GM12891 (cell line): ENCODE results near the gene TESK2.
"Not testable (repeated sequence)": the region's sequence is repeated elsewhere in the genome, so short reads cannot be mapped to it uniquely, and the experiment has no call there.

ENCODE experiments used
- DNase-seq: peaks from one replicate; pipeline ENCODE4 v3.0.0; 2011; ENCODE audit warnings: low spot score; ENCODE audit not compliant: insufficient read length
- FAIRE-seq: peaks from 2 replicates; lab custom pipeline; 2011; peaks lifted over from hg19 to GRCh38; lab: Jason Lieb, UNC
- PAX5 ChIP-seq: IDR thresholded peaks from 2 replicates; pipeline ENCODE4 v1.6.1; 2011; ENCODE audit warnings: low read length, moderate library complexity, mild to moderate bottlenecking; ENCODE audit not compliant: insufficient read depth, severe bottlenecking
- POLR2A ChIP-seq: IDR thresholded peaks from 2 replicates; pipeline ENCODE4 v1.6.1; 2011; ENCODE audit warnings: low read depth, low read length, control low read depth
- POLR2AphosphoS5 ChIP-seq: IDR thresholded peaks from 2 replicates; pipeline ENCODE4 v1.6.1; 2011; ENCODE audit warnings: low read depth, low read length, control low read depth
- POU2F2 ChIP-seq: IDR thresholded peaks from 2 replicates; pipeline ENCODE4 v1.6.1; 2011; ENCODE audit warnings: low read depth, mild to moderate bottlenecking, control low read depth, low read length, moderate library complexity
- SPI1 ChIP-seq: IDR thresholded peaks from 2 replicates; pipeline ENCODE4 v1.6.1; 2011; ENCODE audit warnings: low read depth, low read length, control low read depth
- TAF1 ChIP-seq: IDR thresholded peaks from 2 replicates; pipeline ENCODE4 v1.6.1; 2011; ENCODE audit warnings: low read depth, low read length, control low read depth

The TESK2 gene

DNA sequence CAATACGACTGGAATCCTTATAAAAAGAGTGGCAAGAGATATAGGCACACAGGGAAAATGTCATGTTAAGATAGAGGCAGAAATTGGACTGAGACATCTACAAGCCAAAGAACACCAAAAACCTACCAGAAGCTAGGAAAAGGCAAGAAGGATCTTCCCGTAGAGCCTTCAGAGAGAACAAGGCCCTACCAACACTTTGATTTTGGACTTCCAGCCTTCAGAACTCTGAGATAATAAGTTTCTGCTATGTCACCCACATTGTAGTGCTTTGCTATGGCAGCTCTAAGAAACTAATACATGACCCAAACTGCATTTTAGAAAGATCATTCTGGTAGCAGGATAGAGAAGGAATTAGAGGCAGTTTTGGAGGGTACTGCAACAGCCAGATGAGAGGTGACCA is 126.7 kb downstream of the TESK2 start:
- TF ChIP-seq POLR2AphosphoS5 = no peak
- TF ChIP-seq POLR2A = no peak
- no peak for TF ChIP-seq TAF1
- no peak for TF ChIP-seq PAX5
- TF ChIP-seq SPI1 = no peak
- TF ChIP-seq POU2F2 = no peak
- FAIRE-seq (no peak), DNase-seq (no peak)

DNA sequence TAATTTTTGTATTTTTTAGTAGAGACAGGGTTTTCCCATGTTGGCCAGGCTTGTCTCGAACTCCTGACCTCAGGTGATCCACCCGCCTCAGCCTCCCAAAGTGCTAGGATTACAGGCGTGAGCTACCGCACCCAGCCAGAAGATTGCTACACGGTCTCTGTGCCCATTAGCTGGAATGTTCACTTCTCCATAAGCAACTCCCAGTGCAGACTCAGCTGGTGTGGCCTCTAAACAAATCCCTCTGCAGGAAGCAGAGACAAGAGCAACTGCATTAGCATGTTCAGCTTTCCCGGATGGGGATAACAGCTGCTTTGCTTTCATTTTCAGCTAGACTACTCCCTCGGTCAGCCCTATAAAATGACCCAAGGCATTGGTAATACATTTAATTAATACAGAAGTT is 130.0 kb downstream of the TESK2 start:
- DNase-seq, FAIRE-seq: not testable (repeated sequence)
- TF ChIP-seq POU2F2 = 0 out of 2 replicates have a peak, but pooled peaks have one; percentile 31

GRCh38 chr1:45359882-45360513 is 131.0 kb downstream of the TESK2 start:
- no peak for DNase-seq
- TF ChIP-seq SPI1 (no peak), POU2F2 (no peak), PAX5 (no peak), POLR2AphosphoS5 (no peak), POLR2A (no peak), TAF1 (no peak)
- peak; percentile 57 for FAIRE-seq

DNA sequence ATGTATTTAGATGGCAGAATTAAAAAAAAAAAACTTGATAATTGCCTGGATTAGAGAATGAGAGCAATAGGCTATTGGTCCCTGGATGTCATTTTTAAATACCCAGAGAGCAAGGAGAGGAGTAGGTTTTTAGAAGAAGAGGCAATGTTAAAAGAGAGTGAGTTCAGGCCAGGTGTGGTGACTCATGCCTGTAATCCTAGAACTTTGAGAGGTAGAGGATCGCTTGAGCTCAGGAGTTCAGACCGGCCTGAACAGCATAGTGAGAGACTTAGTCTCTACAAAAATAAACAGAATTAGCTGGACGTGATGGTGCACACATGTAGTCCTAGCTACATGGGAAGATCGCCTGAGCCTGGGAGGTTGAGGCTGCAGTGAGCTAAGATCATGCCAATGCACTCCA is 134.8 kb downstream of the TESK2 start:
- TF ChIP-seq POU2F2 (no peak), POLR2A (no peak), POLR2AphosphoS5 (no peak), PAX5 (no peak), TAF1 (no peak), SPI1 (no peak)
- DNase-seq = no peak
- no peak for FAIRE-seq

GRCh38 chr1:45355683-45356082 is 135.3 kb downstream of the TESK2 start:
- no peak for TF ChIP-seq POLR2AphosphoS5
- no peak for TF ChIP-seq POU2F2
- TF ChIP-seq POLR2A = no peak
- TF ChIP-seq TAF1 = no peak
- TF ChIP-seq PAX5 = no peak
- no peak for TF ChIP-seq SPI1
- DNase-seq = no peak
- FAIRE-seq = no peak

GRCh38 chr1:45354838-45355237 is 136.1 kb downstream of the TESK2 start:
- no peak for DNase-seq
- no peak for TF ChIP-seq TAF1
- no peak for TF ChIP-seq POLR2AphosphoS5
- no peak for TF ChIP-seq SPI1
- no peak for TF ChIP-seq POU2F2
- no peak for TF ChIP-seq PAX5
- no peak for TF ChIP-seq POLR2A
- no peak for FAIRE-seq

- FAIRE-seq = no peak
- DNase-seq = no peak
- TF ChIP-seq SPI1 (peak; percentile 33; the same call in 1 of the 2 replicates), POLR2AphosphoS5 (no peak)
Observed at GRCh38 chr1:45353685-45354084, 137.3 kb downstream of the TESK2 start.

- no peak for TF ChIP-seq POLR2A
- TF ChIP-seq POLR2AphosphoS5 = no peak
- no peak for TF ChIP-seq PAX5
- TF ChIP-seq SPI1 = no peak
- no peak for TF ChIP-seq POU2F2
- no peak for TF ChIP-seq TAF1
- DNase-seq = no peak
- FAIRE-seq = no peak
Observed at GRCh38 chr1:45351508-45351907, 139.5 kb downstream of the TESK2 start.

- no peak for DNase-seq
- FAIRE-seq = no peak
- TF ChIP-seq POLR2A (0 out of 2 replicates have a peak, but pooled peaks have one; percentile 25), SPI1 (no peak)
Observed at GRCh38 chr1:45348966-45349677, 141.8 kb downstream of the TESK2 start.

DNA sequence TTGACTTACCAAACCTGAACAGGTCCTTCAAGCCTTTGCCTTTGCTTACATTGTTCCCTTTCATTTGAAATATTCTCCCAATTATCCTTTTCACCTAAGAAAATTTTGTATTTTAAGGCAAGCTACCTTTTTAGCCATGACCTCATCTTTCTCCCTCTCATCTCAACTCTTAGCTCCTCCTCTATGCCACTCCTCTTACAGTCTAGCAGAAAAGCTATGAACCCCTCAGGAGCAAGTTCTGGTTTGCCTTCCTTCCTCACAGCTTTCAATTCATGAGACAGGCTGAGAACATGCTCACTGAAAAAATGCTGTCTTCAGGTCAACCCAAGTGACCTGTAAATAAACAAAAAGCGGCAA is 142.4 kb downstream of the TESK2 start:
- no peak for TF ChIP-seq POLR2AphosphoS5
- no peak for TF ChIP-seq POLR2A
- TF ChIP-seq POU2F2 = no peak
- TF ChIP-seq PAX5 = no peak
- TF ChIP-seq TAF1 = no peak
- no peak for TF ChIP-seq SPI1
- no peak for DNase-seq
- FAIRE-seq = no peak

GRCh38 chr1:45348020-45348419 is 142.9 kb downstream of the TESK2 start:
- TF ChIP-seq POLR2AphosphoS5 (no peak; the same call in 1 of the 2 replicates), POLR2A (no peak), SPI1 (no peak), PAX5 (no peak), TAF1 (no peak), POU2F2 (no peak)
- FAIRE-seq = no peak
- DNase-seq = no peak
